ENCODE measurements around the gene ATF6.

ATF6 gene

DNA sequence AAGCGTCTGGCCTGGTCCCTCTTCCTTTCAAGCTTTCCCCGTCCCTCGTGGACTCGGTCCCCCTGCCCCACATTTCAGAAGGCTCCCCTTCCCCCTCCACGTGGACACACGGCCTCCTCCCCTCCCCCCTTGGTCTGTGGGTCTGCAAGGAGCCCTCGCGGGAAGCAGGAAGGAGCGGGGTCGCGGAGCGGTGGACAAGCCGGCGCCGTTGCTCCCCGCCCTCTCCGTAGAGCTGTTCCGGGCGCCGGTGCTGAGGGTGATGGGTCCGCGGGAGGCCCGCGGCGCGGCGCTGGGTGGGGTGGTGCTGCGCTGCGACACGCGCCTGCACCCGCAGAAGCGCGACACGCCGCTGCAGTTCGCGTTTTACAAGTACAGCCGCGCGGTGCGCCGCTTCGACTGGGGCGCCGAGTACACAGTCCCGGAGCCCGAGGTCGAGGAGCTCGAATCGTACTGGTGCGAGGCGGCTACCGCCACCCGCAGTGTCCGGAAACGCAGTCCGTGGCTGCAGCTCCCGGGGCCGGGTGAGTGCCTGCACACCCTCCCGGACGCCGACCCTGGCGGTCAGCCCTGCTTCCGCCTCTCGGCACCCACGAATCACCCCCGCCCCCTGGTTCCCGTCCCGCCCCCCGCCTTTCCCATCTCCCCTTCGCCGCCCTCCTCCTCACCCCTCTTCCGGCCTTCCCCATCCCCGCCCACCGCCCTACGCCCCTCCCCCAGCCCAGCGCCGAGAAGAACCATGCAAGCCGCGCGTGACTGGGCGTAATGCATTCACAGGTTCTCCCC, 39.5 kb upstream of the ATF6 start:
- TF ChIP-seq, protein P1, sequence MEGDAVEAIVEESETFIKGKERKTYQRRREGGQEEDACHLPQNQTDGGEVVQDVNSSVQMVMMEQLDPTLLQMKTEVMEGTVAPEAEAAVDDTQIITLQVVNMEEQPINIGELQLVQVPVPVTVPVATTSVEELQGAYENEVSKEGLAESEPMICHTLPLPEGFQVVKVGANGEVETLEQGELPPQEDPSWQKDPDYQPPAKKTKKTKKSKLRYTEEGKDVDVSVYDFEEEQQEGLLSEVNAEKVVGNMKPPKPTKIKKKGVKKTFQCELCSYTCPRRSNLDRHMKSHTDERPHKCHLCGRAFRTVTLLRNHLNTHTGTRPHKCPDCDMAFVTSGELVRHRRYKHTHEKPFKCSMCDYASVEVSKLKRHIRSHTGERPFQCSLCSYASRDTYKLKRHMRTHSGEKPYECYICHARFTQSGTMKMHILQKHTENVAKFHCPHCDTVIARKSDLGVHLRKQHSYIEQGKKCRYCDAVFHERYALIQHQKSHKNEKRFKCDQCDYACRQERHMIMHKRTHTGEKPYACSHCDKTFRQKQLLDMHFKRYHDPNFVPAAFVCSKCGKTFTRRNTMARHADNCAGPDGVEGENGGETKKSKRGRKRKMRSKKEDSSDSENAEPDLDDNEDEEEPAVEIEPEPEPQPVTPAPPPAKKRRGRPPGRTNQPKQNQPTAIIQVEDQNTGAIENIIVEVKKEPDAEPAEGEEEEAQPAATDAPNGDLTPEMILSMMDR (IDR thresholded peaks at IDR 0.05; ENCODE audit: insufficient read depth, low read length, missing control alignments), result no peak
- no peak for DNase-seq (ENCODE audit: low read depth, low spot score)
- POLR2A ChIA-PET, result interaction anchor here (1.1 to 1.5 kb wide), 3 partner anchors 12 to 23 kb away, joined by 4 to 5 read pairs (median 4); partner anchors contain the start of genes DUSP12 and FCRLA
- H3K4me3 ChIP-seq (ENCODE audit: low read depth, low read length), result peak overlapping the region; percentile 75
- CTCF ChIA-PET, result interaction anchor here (1.3 to 2.9 kb wide), 8 partner anchors 8 to 23 kb away, joined by 4 to 28 read pairs (median 10); partner anchors contain the start of genes DUSP12 and FCRLA

DNA sequence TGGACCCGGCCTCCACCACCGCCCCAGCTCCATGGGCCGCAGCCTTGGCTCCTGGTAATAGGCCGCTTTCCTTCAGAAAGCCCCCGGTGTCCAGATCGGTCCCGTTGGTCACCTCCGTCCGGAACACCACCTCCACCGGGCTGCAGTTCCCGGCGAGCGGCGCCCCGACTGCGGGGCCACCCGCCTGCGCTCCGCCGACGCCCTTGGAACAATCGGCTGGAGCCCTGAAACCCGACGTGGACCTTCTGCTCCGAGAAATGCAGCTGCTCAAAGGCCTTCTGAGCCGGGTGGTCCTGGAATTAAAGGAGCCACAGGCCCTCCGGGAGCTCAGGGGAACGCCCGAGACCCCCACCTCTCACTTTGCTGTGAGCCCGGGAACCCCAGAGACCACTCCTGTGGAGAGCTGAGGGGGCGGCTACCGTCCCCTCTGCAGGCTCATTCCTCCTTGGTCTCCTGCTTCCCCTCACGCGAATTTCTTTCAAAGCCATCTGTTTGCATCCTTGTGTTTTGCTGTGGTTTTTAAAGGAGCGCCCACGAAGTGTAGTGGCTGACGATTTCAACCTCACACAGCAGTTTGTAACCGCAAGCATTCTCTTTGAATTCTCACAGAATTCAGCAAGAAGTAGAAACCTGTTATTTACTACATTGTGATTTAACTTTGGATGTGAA, 38.7 kb upstream of the ATF6 start:
- POLR2A ChIA-PET, result interaction anchor here (1.1 to 1.5 kb wide), 3 partner anchors 11 to 22 kb away, joined by 4 to 5 read pairs (median 4); partner anchors contain the start of genes DUSP12 and FCRLA
- peak overlapping the region; percentile 75 for H3K4me3 ChIP-seq (ENCODE audit: low read depth, low read length)
- no peak for DNase-seq (ENCODE audit: low read depth, low spot score)
- TF ChIP-seq, protein P1 (IDR thresholded peaks at IDR 0.05; ENCODE audit: insufficient read depth, low read length, missing control alignments), result no peak
- CTCF ChIA-PET, result interaction anchor here (1.3 to 2.9 kb wide), 8 partner anchors 7 to 22 kb away, joined by 4 to 28 read pairs (median 10); partner anchors contain the start of genes DUSP12 and FCRLA

GRCh38 chr1:161728376-161729226, 37.5 kb upstream of the ATF6 start:
- DNase-seq (ENCODE audit: low read depth, low spot score), result no peak
- POLR2A ChIA-PET, result no interaction called here
- TF ChIP-seq, protein P1 (IDR thresholded peaks at IDR 0.05; ENCODE audit: insufficient read depth, low read length, missing control alignments), result no peak
- H3K4me3 ChIP-seq (ENCODE audit: low read depth, low read length), result no peak overlapping the region
- CTCF ChIA-PET, result interaction anchor here (1.9 to 2.8 kb wide), 3 partner anchors 10 to 15 kb away, joined by 7 to 18 read pairs (median 9); no protein-coding TSS in a partner anchor

DNA sequence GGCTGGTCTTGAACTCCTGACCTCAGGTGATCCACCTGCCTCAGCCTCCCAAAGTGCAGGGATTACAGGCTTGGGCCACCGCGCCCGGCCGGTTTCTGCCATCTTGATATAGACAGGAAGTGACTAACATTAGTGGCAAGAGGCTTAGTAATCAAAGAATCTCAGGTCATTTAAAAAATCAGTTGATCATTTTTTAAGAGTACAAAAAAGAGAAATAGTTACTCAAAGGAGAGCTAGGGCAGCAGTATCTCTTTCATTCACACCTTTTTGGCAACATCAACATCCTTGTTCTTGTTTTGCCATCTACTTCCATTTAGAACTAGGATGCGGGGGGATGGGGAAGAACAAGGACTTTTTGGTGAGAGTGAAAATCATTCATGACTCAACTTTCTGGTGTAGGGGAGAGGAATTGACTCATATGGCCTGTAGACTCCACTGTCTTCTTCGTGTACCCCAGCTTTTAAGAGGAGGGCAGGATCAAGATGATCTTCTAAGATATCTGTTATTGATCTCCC, 36.0 kb upstream of the ATF6 start:
- no peak for DNase-seq (ENCODE audit: low read depth, low spot score)
- TF ChIP-seq, protein P1 (IDR thresholded peaks at IDR 0.05; ENCODE audit: insufficient read depth, low read length, missing control alignments), result no peak
- ChIA-PET CTCF (interaction anchor here (1.9 to 2.8 kb wide), 3 partner anchors 8 to 13 kb away, joined by 7 to 18 read pairs (median 9); no protein-coding TSS in a partner anchor), POLR2A (interaction anchor here (0.6 kb wide), 1 partner anchor 9 kb away, joined by 3 read pairs; no protein-coding TSS in a partner anchor)
- H3K4me3 ChIP-seq (ENCODE audit: low read depth, low read length), result no peak overlapping the region

GRCh38 chr1:161731241-161731640, 34.9 kb upstream of the ATF6 start:
- ChIA-PET CTCF (interaction anchor here (1.0 to 1.5 kb wide), 2 partner anchors 15 to 27 kb away, joined by 3 read pairs; no protein-coding TSS in a partner anchor), POLR2A (no interaction called here)
- DNase-seq (ENCODE audit: low read depth, low spot score), result no peak
- TF ChIP-seq, protein P1 (IDR thresholded peaks at IDR 0.05; ENCODE audit: insufficient read depth, low read length, missing control alignments), result no peak
- H3K4me3 ChIP-seq (ENCODE audit: low read depth, low read length), result no peak overlapping the region

All from AG04449 (cell line).